ENCODE measurements around the gene MED20. TPM values are rescaled to one million over a fixed set of nuclear protein-coding genes. Genes with fewer than 3 reads are reported as not detected.

Gene MED20
- total RNA-seq, 1 donor from 2014 or later = 28.9 TPM

DNA sequence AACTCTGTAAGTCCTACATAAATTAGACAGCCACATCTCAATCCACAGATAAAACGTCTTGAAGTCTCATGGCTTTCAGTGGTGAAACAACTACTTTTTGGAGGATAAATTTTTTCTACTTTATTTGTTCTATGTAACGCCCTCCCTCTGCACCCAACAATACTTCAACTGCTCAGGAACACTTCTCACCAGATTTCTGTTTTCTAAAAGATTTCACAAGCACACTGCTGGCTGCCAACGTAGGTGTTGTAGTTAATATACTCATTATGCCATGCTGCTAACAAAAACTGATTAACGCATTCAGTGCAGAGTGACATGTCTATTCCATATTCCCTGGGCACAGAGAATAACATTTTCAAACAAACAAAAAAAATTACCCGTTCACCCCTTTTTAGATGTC is 36.0 kb downstream of the MED20 start:
- H3K9ac ChIP-seq (ENCODE audit: low read length) = no peak overlapping the region
- H3K4me3 ChIP-seq (ENCODE audit: insufficient read depth, low read depth, low read length) = no peak overlapping the region
- H3K36me3 Mint-ChIP-seq (ENCODE audit: low read depth, unreplicated experiment) = no peaks in the 10 kb centered on the region
- no peaks in the 10 kb centered on the region for H4K20me1 ChIP-seq (ENCODE audit: insufficient read depth, low read length)
- H3K4me1 Mint-ChIP-seq (ENCODE audit: low read depth, unreplicated experiment) = peaks cover 8% of the 10 kb centered on the region
- no peak overlapping the region for H3K27ac ChIP-seq (ENCODE audit: low read depth, low read length)
- no peaks in the 10 kb centered on the region for H3K27me3 Mint-ChIP-seq (ENCODE audit: low read depth, unreplicated experiment)
- no peaks in the 10 kb centered on the region for H3K4me1 ChIP-seq (ENCODE audit: insufficient read depth, low read length)
- H3K4me2 ChIP-seq (ENCODE audit: low read length) = no peak overlapping the region
- DNase-seq (ENCODE audit: low read depth) (no peak), FAIRE-seq (no peak)
- H2AFZ ChIP-seq (ENCODE audit: low read depth, low read length) = no peak overlapping the region
- no peaks in the 10 kb centered on the region for H3K9me3 ChIP-seq (ENCODE audit: insufficient read depth, low read depth, low read length)
- H3K36me3 ChIP-seq (ENCODE audit: insufficient read depth, low read length) = no peaks in the 10 kb centered on the region
- no peaks in the 10 kb centered on the region for H3K9me3 Mint-ChIP-seq (ENCODE audit: unreplicated experiment)
- no peak overlapping the region for H3K27ac Mint-ChIP-seq (ENCODE audit: unreplicated experiment)
- H3K27me3 ChIP-seq (ENCODE audit: insufficient read depth, low read length) = no peaks in the 10 kb centered on the region
- H3K4me3 Mint-ChIP-seq (ENCODE audit: unreplicated experiment) = no peak overlapping the region
- no peaks in the 10 kb centered on the region for H3K79me2 ChIP-seq (ENCODE audit: insufficient read depth, low read length)
- TF ChIP-seq EZH2 (IDR thresholded peaks at IDR 0.05; ENCODE audit: insufficient read depth, low read length) = no peak
- TF ChIP-seq, protein P1, sequence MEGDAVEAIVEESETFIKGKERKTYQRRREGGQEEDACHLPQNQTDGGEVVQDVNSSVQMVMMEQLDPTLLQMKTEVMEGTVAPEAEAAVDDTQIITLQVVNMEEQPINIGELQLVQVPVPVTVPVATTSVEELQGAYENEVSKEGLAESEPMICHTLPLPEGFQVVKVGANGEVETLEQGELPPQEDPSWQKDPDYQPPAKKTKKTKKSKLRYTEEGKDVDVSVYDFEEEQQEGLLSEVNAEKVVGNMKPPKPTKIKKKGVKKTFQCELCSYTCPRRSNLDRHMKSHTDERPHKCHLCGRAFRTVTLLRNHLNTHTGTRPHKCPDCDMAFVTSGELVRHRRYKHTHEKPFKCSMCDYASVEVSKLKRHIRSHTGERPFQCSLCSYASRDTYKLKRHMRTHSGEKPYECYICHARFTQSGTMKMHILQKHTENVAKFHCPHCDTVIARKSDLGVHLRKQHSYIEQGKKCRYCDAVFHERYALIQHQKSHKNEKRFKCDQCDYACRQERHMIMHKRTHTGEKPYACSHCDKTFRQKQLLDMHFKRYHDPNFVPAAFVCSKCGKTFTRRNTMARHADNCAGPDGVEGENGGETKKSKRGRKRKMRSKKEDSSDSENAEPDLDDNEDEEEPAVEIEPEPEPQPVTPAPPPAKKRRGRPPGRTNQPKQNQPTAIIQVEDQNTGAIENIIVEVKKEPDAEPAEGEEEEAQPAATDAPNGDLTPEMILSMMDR (IDR thresholded peaks at IDR 0.05; ENCODE audit: insufficient read depth, low read depth, low read length) = no peak

- Histone ChIP-seq H3K27me3 (ENCODE audit: insufficient read depth, low read length) (no peaks in the 10 kb centered on the region), H3K27ac (ENCODE audit: low read depth, low read length) (no peak overlapping the region), H2AFZ (ENCODE audit: low read depth, low read length) (no peak overlapping the region), H3K9ac (ENCODE audit: low read length) (no peak overlapping the region), H3K36me3 (ENCODE audit: insufficient read depth, low read length) (no peaks in the 10 kb centered on the region), H4K20me1 (ENCODE audit: insufficient read depth, low read length) (no peaks in the 10 kb centered on the region), H3K4me1 (ENCODE audit: insufficient read depth, low read length) (peaks cover 16% of the 10 kb centered on the region), H3K4me3 (ENCODE audit: insufficient read depth, low read depth, low read length) (no peak overlapping the region), H3K9me3 (ENCODE audit: insufficient read depth, low read depth, low read length) (no peaks in the 10 kb centered on the region), H3K79me2 (ENCODE audit: insufficient read depth, low read length) (no peaks in the 10 kb centered on the region), H3K4me2 (ENCODE audit: low read length) (no peak overlapping the region)
- FAIRE-seq (no peak), DNase-seq (ENCODE audit: low read depth) (no peak)
- no peak overlapping the region for H3K27ac Mint-ChIP-seq (ENCODE audit: unreplicated experiment)
- no peak overlapping the region for H3K4me3 Mint-ChIP-seq (ENCODE audit: unreplicated experiment)
- no peaks in the 10 kb centered on the region for H3K36me3 Mint-ChIP-seq (ENCODE audit: low read depth, unreplicated experiment)
- H3K4me1 Mint-ChIP-seq (ENCODE audit: low read depth, unreplicated experiment) = peaks cover 2% of the 10 kb centered on the region
- no peaks in the 10 kb centered on the region for H3K9me3 Mint-ChIP-seq (ENCODE audit: unreplicated experiment)
- TF ChIP-seq, protein P1 (IDR thresholded peaks at IDR 0.05; ENCODE audit: insufficient read depth, low read depth, low read length) = no peak
- TF ChIP-seq EZH2 (IDR thresholded peaks at IDR 0.05; ENCODE audit: insufficient read depth, low read length) = no peak
- H3K27me3 Mint-ChIP-seq (ENCODE audit: low read depth, unreplicated experiment) = no peaks in the 10 kb centered on the region
These were observed 39.4 kb downstream of the MED20 start for GRCh38 chr6:41881506-41881905.

DNA sequence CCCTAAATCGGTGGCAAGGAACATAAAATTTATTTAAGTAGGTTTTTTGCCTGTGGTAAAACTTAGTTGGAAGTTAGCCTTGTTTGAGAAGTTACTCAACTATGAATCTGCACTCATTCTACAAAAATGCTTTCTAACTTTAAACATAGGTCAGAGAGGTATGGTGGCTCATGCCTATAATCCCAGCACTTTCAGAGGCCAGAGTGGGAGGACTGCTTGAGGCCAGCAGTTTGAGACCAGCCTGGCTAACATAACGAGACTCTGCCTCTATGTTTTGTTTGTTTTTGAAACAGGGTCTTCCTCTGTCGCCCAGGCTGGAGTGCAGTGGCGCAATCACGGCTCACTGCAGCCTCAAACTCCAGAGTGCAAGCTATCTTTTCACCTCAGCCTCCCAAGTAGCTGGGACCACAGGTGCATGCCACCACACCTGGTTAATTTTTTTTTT is 42.0 kb downstream of the MED20 start:
- H2AFZ ChIP-seq (ENCODE audit: low read depth, low read length) = no peak overlapping the region
- no peak overlapping the region for H3K4me3 ChIP-seq (ENCODE audit: insufficient read depth, low read depth, low read length)
- peak overlapping the region; percentile 60 for H3K27ac ChIP-seq (ENCODE audit: low read depth, low read length)
- peak; percentile 63 for DNase-seq (ENCODE audit: low read depth)
- H3K27me3 ChIP-seq (ENCODE audit: insufficient read depth, low read length) = no peaks in the 10 kb centered on the region
- Mint-ChIP-seq H3K27me3 (ENCODE audit: low read depth, unreplicated experiment) (no peaks in the 10 kb centered on the region), H3K27ac (ENCODE audit: unreplicated experiment) (peak overlapping the region; percentile 83), H3K4me1 (ENCODE audit: low read depth, unreplicated experiment) (peaks cover 2% of the 10 kb centered on the region), H3K9me3 (ENCODE audit: unreplicated experiment) (no peaks in the 10 kb centered on the region), H3K36me3 (ENCODE audit: low read depth, unreplicated experiment) (no peaks in the 10 kb centered on the region), H3K4me3 (ENCODE audit: unreplicated experiment) (no peak overlapping the region)
- H3K4me1 ChIP-seq (ENCODE audit: insufficient read depth, low read length) = peaks cover 16% of the 10 kb centered on the region
- FAIRE-seq = peak; percentile 13
- no peaks in the 10 kb centered on the region for H4K20me1 ChIP-seq (ENCODE audit: insufficient read depth, low read length)
- no peak for TF ChIP-seq EZH2 (IDR thresholded peaks at IDR 0.05; ENCODE audit: insufficient read depth, low read length)
- TF ChIP-seq, protein P1 (IDR thresholded peaks at IDR 0.05; ENCODE audit: insufficient read depth, low read depth, low read length) = no peak
- no peaks in the 10 kb centered on the region for H3K36me3 ChIP-seq (ENCODE audit: insufficient read depth, low read length)
- H3K79me2 ChIP-seq (ENCODE audit: insufficient read depth, low read length) = no peaks in the 10 kb centered on the region
- peak overlapping the region; percentile 56 for H3K4me2 ChIP-seq (ENCODE audit: low read length)
- H3K9me3 ChIP-seq (ENCODE audit: insufficient read depth, low read depth, low read length) = no peaks in the 10 kb centered on the region
- no peak overlapping the region for H3K9ac ChIP-seq (ENCODE audit: low read length)

Measured in astrocyte (in vitro differentiated cells and primary cell).